Keratinocyte (primary cell): ENCODE measurements around the gene SLC30A3. TPM values are rescaled to one million over a fixed set of nuclear protein-coding genes. Genes with fewer than 3 reads are reported as not detected.

Experiments used
- DNase-seq: peaks from one replicate; pipeline ENCODE4 v3.0.0-alpha.2; 2011; ENCODE audit warnings: low read depth, missing footprints, low spot score
- FAIRE-seq: peaks from 2 replicates; lab custom pipeline; 2011; peaks lifted over from hg19 to GRCh38; lab: Jason Lieb, UNC
- H2AFZ ChIP-seq: 2 replicates; pipeline ENCODE4 v1.6.0; 2012; ENCODE audit warnings: low read length, control low read depth, inconsistent platforms; ENCODE audit not compliant: control insufficient read depth
- H3K27ac ChIP-seq: 2 replicates; pipeline ENCODE4 v1.5.1; 2011; ENCODE audit warnings: low read length; ENCODE audit not compliant: control insufficient read depth, insufficient read depth
- H3K27me3 ChIP-seq: 3 replicates; pipeline ENCODE4 v1.6.0; 2011; ENCODE audit warnings: low read length; ENCODE audit not compliant: control insufficient read depth, insufficient read depth; ENCODE audit errors: extremely low read depth
- H3K36me3 ChIP-seq, 2 experiments: 2 replicates in 1 of 2; 3 replicates in 1 of 2; pipeline ENCODE4 v1.5.1; 2011; ENCODE audit warnings: low read length in 2 of 2, mild to moderate bottlenecking in 1 of 2; ENCODE audit not compliant: control insufficient read depth in 2 of 2, insufficient read depth in 2 of 2; ENCODE audit errors: extremely low read depth in 1 of 2
- H3K4me1 ChIP-seq: 3 replicates; pipeline ENCODE4 v1.5.1; 2011; ENCODE audit warnings: low read length; ENCODE audit not compliant: control insufficient read depth, insufficient read depth; ENCODE audit errors: extremely low read depth
- H3K4me2 ChIP-seq: 3 replicates; pipeline ENCODE4 v1.6.0; 2011; ENCODE audit warnings: low read depth, low read length; ENCODE audit not compliant: control insufficient read depth, insufficient read depth; ENCODE audit errors: extremely low read depth
- H3K4me3 ChIP-seq, 3 experiments: fragments of 200-600 bp in 1 of 3; sonication (generic) in 1 of 3; 2 replicates in 2 of 3; 3 replicates in 1 of 3; pipeline ENCODE4 v1.5.1; 2011 to 2016; ENCODE audit warnings: low read length in 3 of 3, mild to moderate bottlenecking in 3 of 3, control low read depth in 2 of 3, inconsistent platforms in 1 of 3, low read depth in 1 of 3, mixed read lengths in 1 of 3, mixed run types in 1 of 3, moderate library complexity in 1 of 3; ENCODE audit not compliant: control insufficient read depth in 2 of 3, insufficient read depth in 2 of 3; ENCODE audit errors: extremely low read depth in 1 of 3
- H3K79me2 ChIP-seq: 2 replicates; pipeline ENCODE4 v1.6.0; 2012; ENCODE audit warnings: low read length; ENCODE audit not compliant: control insufficient read depth, insufficient read depth
- H3K9ac ChIP-seq: 3 replicates; pipeline ENCODE4 v1.6.0; 2011; ENCODE audit warnings: low read length; ENCODE audit not compliant: control insufficient read depth, insufficient read depth; ENCODE audit errors: extremely low read depth
- H3K9me1 ChIP-seq: 3 replicates; pipeline ENCODE4 v1.6.0; 2011; ENCODE audit warnings: low read length; ENCODE audit not compliant: control insufficient read depth, insufficient read depth; ENCODE audit errors: extremely low read depth
- H3K9me3 ChIP-seq: 2 replicates; pipeline ENCODE4 v1.5.1; 2012; ENCODE audit warnings: low read depth, low read length; ENCODE audit not compliant: control insufficient read depth
- H4K20me1 ChIP-seq: 3 replicates; pipeline ENCODE4 v1.6.0; 2011; ENCODE audit warnings: low read length; ENCODE audit not compliant: control insufficient read depth, insufficient read depth; ENCODE audit errors: extremely low read depth
- EZH2 ChIP-seq: IDR thresholded peaks from one replicate; pipeline ENCODE4 v1.6.1; 2012; ENCODE audit warnings: inconsistent platforms, mild to moderate bottlenecking, low read length, moderate library complexity
- dilution Hi-C: fragments of 300-500 bp; cut with MboI; formaldehyde crosslinking; loops from one replicate; pipeline ENCODE4 v1.7.0; 2020; ENCODE audit warnings: low sequenced_read_pairs; ENCODE audit not compliant: extremely low pct_ligation_motif_present
- polyA plus RNA-seq, 5 experiments: library from polyadenylated mRNA; depleted of rRNA in 3 of 5; stranded (reverse) in 3 of 5; stranded (forward) in 1 of 5; unstranded in 1 of 5; fragments of >200 nt; gene quantifications; 1 replicate in 1 of 5; 2 replicates in 3 of 5; 3 replicates in 1 of 5; pipeline versions ENCODE4 v1.2.1 to v1.2.3, GENCODE V29; 2011 to 2012; ENCODE audit warnings: missing spikeins in 2 of 5, low read depth in 1 of 5, low replicate concordance in 1 of 5
- TF ChIP-seq, protein P1 (sequence below), 3 experiments: IDR thresholded peaks in 1 of 3; conservative IDR thresholded peaks in 1 of 3; optimal IDR thresholded peaks in 1 of 3; 2 replicates in 2 of 3; 3 replicates in 1 of 3; pipeline versions ENCODE3 to v1.5.1; 2011; ENCODE audit warnings: low read length in 3 of 3, mild to moderate bottlenecking in 3 of 3, moderate library complexity in 2 of 3, control low read depth in 1 of 3, inconsistent platforms in 1 of 3; ENCODE audit not compliant: insufficient read depth in 2 of 3; ENCODE audit errors: extremely low read depth in 1 of 3

The SLC30A3 gene
- polyA plus RNA-seq, 1 donor (not counting 4 experiments of a cell fraction or from before 2014, with no cell fraction given), result not detected

DNA sequence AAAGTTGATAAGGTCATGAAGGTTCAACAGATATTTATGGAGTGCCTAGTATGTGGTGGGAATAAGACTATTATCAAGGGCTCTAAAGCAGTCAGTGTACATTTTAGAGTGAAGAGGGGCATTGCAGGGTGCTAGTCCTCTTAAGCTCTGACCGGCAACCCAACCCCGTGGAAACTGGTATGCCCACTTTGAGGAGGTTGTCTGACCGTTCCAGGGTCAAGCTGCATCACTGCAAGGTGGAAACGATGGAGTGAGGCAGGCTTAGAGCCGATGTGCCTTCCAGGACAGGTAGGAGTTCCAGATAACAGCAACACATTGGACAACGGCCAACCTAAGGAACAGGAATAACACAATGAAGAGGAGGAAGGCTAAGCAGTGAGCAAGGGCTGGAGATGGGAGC is 46.8 kb upstream of the SLC30A3 start:
- Histone ChIP-seq H3K36me3 (peaks cover 3 to 5% of the 10 kb centered on the region in 2 experiments), H3K4me2 (no peak overlapping the region), H3K4me3 (no peak overlapping the region), H3K27me3 (peaks cover 38% of the 10 kb centered on the region), H3K9me3 (no peaks in the 10 kb centered on the region), H3K4me1 (no peaks in the 10 kb centered on the region), H3K9me1 (no peaks in the 10 kb centered on the region), H3K9ac (no peak overlapping the region), H3K27ac (no peak overlapping the region), H4K20me1 (peaks cover 2% of the 10 kb centered on the region), H2AFZ (no peak overlapping the region), H3K79me2 (no peaks in the 10 kb centered on the region)
- no peak for FAIRE-seq
- dilution Hi-C loops, result no loop called here
- no peak for DNase-seq
- no peak for TF ChIP-seq EZH2
- TF ChIP-seq, protein P1, sequence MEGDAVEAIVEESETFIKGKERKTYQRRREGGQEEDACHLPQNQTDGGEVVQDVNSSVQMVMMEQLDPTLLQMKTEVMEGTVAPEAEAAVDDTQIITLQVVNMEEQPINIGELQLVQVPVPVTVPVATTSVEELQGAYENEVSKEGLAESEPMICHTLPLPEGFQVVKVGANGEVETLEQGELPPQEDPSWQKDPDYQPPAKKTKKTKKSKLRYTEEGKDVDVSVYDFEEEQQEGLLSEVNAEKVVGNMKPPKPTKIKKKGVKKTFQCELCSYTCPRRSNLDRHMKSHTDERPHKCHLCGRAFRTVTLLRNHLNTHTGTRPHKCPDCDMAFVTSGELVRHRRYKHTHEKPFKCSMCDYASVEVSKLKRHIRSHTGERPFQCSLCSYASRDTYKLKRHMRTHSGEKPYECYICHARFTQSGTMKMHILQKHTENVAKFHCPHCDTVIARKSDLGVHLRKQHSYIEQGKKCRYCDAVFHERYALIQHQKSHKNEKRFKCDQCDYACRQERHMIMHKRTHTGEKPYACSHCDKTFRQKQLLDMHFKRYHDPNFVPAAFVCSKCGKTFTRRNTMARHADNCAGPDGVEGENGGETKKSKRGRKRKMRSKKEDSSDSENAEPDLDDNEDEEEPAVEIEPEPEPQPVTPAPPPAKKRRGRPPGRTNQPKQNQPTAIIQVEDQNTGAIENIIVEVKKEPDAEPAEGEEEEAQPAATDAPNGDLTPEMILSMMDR (optimal IDR thresholded peaks at IDR 0.05 in 1 of 3, IDR thresholded peaks at IDR 0.05 in 1 of 3, conservative IDR thresholded peaks at IDR 0.05 in 1 of 3; ENCODE audit: extremely low read depth in 1 of 3, insufficient read depth in 2 of 3, low read length in 3 of 3), result no peak

GRCh38 chr2:27308359-27308881 is 45.6 kb upstream of the SLC30A3 start, which contains the start of gene UCN:
UCN (minus strand) TSS chr2:27308445; CDS start chr2:27307895, 550 bp downstream.
- no peak within 1 kb of the TSS for H3K27ac ChIP-seq
- peaks cover 41% of the 10 kb centered on the region for H3K27me3 ChIP-seq
- no peak within 1 kb of the TSS for H3K4me3 ChIP-seq
- H2AFZ ChIP-seq, result no peak within 1 kb of the TSS
- no peaks in the 10 kb centered on the region for H3K4me1 ChIP-seq
- dilution Hi-C loops, result no loop called here
- no peak for TF ChIP-seq EZH2
- TF ChIP-seq, protein P1 (optimal IDR thresholded peaks at IDR 0.05 in 1 of 3, IDR thresholded peaks at IDR 0.05 in 1 of 3, conservative IDR thresholded peaks at IDR 0.05 in 1 of 3; ENCODE audit: extremely low read depth in 1 of 3, insufficient read depth in 2 of 3, low read length in 3 of 3), result no peak
- H4K20me1 ChIP-seq, result peaks cover 2% of the 10 kb centered on the region
- H3K79me2 ChIP-seq, result no peaks in the 10 kb centered on the region
- no peak for FAIRE-seq
- no peaks in the 10 kb centered on the region for H3K9me1 ChIP-seq
- H3K9me3 ChIP-seq, result no peaks in the 10 kb centered on the region
- H3K9ac ChIP-seq, result no peak within 1 kb of the TSS
- peaks cover 3 to 5% of the 10 kb centered on the region in 2 experiments for H3K36me3 ChIP-seq
- no peak for DNase-seq
- H3K4me2 ChIP-seq, result no peak within 1 kb of the TSS
